IMR-90 (cell line): ENCODE results near the gene HCN2. TPM values are rescaled to one million over a fixed set of nuclear protein-coding genes. Genes with fewer than 3 reads are reported as not detected.

ENCODE experiments used
- ATAC-seq: fragments of 200-7000 bp; cut with Tn5 transposase; 2 replicates; pipeline ENCODE4 v1.9.1; 2020; ENCODE audit warnings: low read depth, mild to moderate bottlenecking, moderate library complexity
- BruUV-seq: library from RNA; stranded (reverse); fragments of 400-500 nt; replicated peaks from 2 replicates; lab custom pipeline; 2021; lab: Mats Ljungman, UMichigan
- CTCF ChIA-PET: fragments of 300-600 bp; formaldehyde crosslinking; extraction: SDS; loops from one replicate; lab custom pipeline; 2021; ENCODE audit warnings: antibody characterized with exemption; lab: Yijun Ruan, JAX
- POLR2A ChIA-PET: fragments of 300-600 bp; sonication (Branson Sonifier 250); formaldehyde crosslinking; loops from one replicate; lab custom pipeline; 2022; ENCODE audit warnings: antibody characterized with exemption; ENCODE audit not compliant: unreplicated experiment; lab: Charles Lee
- DNase-seq: peaks from one replicate; pipeline ENCODE4 v3.0.0; 2013
- H2AFZ ChIP-seq: replicated peaks from 2 replicates; pipeline ENCODE3; 2013; ENCODE audit warnings: low read length, mild to moderate bottlenecking; ENCODE audit not compliant: poor library complexity
- H2AK5ac ChIP-seq: 2 replicates; pipeline ENCODE4 v1.6.1; 2013; ENCODE audit warnings: low read depth, low read length, inconsistent platforms
- H2AK9ac ChIP-seq: replicated peaks from 2 replicates; pipeline ENCODE3; 2013; ENCODE audit warnings: mild to moderate bottlenecking, low read depth, low read length, moderate library complexity; ENCODE audit not compliant: poor library complexity
- H2BK120ac ChIP-seq: 2 replicates; pipeline ENCODE4 v1.6.1; 2013; ENCODE audit warnings: low read depth, low read length, inconsistent platforms
- H2BK15ac ChIP-seq: 3 replicates; pipeline ENCODE4 v1.6.1; 2013; ENCODE audit warnings: low read depth, low read length, inconsistent platforms
- H2BK20ac ChIP-seq: 2 replicates; pipeline ENCODE4 v1.6.1; 2013; ENCODE audit warnings: low read depth, mild to moderate bottlenecking, inconsistent platforms, low read length, moderate library complexity
- H2BK5ac ChIP-seq: 2 replicates; pipeline ENCODE4 v1.6.1; 2013; ENCODE audit warnings: mild to moderate bottlenecking, low read depth, low read length, inconsistent platforms; ENCODE audit not compliant: poor library complexity, severe bottlenecking
- H3K14ac ChIP-seq: replicated peaks from 2 replicates; pipeline ENCODE4 v1.6.1; 2013; ENCODE audit warnings: low read depth, low read length, inconsistent platforms
- H3K18ac ChIP-seq: 2 replicates; pipeline ENCODE4 v1.6.1; 2013; ENCODE audit warnings: low read depth, low read length, control low read depth
- H3K23ac ChIP-seq: 2 replicates; pipeline ENCODE4 v1.6.1; 2013; ENCODE audit warnings: low read depth, low read length, inconsistent platforms
- H3K27ac ChIP-seq: 2 replicates; pipeline ENCODE4 v1.5.1; 2013; ENCODE audit warnings: mild to moderate bottlenecking, control low read depth, low read length; ENCODE audit not compliant: insufficient read depth
- H3K27me3 ChIP-seq: 2 replicates; pipeline ENCODE4 v1.6.1; 2013; ENCODE audit warnings: low read length; ENCODE audit not compliant: control insufficient read depth, insufficient read depth
- H3K36me3 ChIP-seq: 2 replicates; pipeline ENCODE4 v1.6.1; 2013; ENCODE audit warnings: low read length, mixed read lengths; ENCODE audit not compliant: control insufficient read depth, insufficient read depth
- H3K4ac ChIP-seq: 2 replicates; pipeline ENCODE4 v1.6.1; 2013; ENCODE audit warnings: low read depth, low read length, inconsistent platforms
- H3K4me1 ChIP-seq: 2 replicates; pipeline ENCODE4 v1.6.1; 2013; ENCODE audit warnings: low read length, mixed read lengths; ENCODE audit not compliant: control insufficient read depth, insufficient read depth
- H3K4me2 ChIP-seq: 2 replicates; pipeline ENCODE4 v1.6.1; 2013; ENCODE audit warnings: low read depth, mild to moderate bottlenecking, control low read depth, low read length, moderate library complexity
- H3K4me3 ChIP-seq: 2 replicates; pipeline ENCODE4 v1.5.1; 2013; ENCODE audit warnings: low read depth, mild to moderate bottlenecking, control low read depth, low read length, moderate library complexity; ENCODE audit not compliant: insufficient read depth
- H3K56ac ChIP-seq: 2 replicates; pipeline ENCODE4 v1.6.1; 2013; ENCODE audit warnings: low read length, inconsistent platforms; ENCODE audit not compliant: insufficient read depth; ENCODE audit errors: extremely low read depth
- H3K79me1 ChIP-seq, 2 experiments: 2 replicates each; pipeline ENCODE4 v1.6.1; 2013; ENCODE audit warnings: low read length in 2 of 2, inconsistent platforms in 1 of 2, low read depth in 1 of 2
- H3K9ac ChIP-seq: 2 replicates; pipeline ENCODE4 v1.6.1; 2013; ENCODE audit warnings: low read depth, low read length, control low read depth
- H3K9me1 ChIP-seq: 2 replicates; pipeline ENCODE4 v1.6.1; 2013; ENCODE audit warnings: low read length, inconsistent platforms; ENCODE audit not compliant: insufficient read depth
- H3K9me3 ChIP-seq: 2 replicates; pipeline ENCODE4 v1.6.1; 2013; ENCODE audit warnings: low read length; ENCODE audit not compliant: control insufficient read depth, insufficient read depth
- H4K20me1 ChIP-seq: 2 replicates; pipeline ENCODE4 v1.6.1; 2013; ENCODE audit warnings: low read length, inconsistent platforms; ENCODE audit not compliant: insufficient read depth
- H4K5ac ChIP-seq: 2 replicates; pipeline ENCODE4 v1.6.1; 2013; ENCODE audit warnings: mild to moderate bottlenecking, low read depth, low read length, control low read depth
- H4K8ac ChIP-seq, 2 experiments: 2 replicates each; pipeline ENCODE4 v1.6.1; 2013; ENCODE audit warnings: low read depth in 2 of 2, low read length in 2 of 2, control low read depth in 1 of 2, inconsistent platforms in 1 of 2
- H4K91ac ChIP-seq: 2 replicates; pipeline ENCODE4 v1.6.1; 2013; ENCODE audit warnings: low read depth, low read length, inconsistent platforms; ENCODE audit not compliant: insufficient read depth
- CEBPB ChIP-seq: IDR thresholded peaks from 2 replicates; pipeline ENCODE4 v1.6.1; 2012; ENCODE audit warnings: low read depth, low read length, improper control_type of control experiment
- FOS ChIP-seq: fragments of 150-350 bp; IDR thresholded peaks from 2 replicates; pipeline ENCODE4 v1.6.1; 2016; ENCODE audit warnings: low read depth, low read length
- MAFK ChIP-seq: IDR thresholded peaks from 2 replicates; pipeline ENCODE4 v1.6.1; 2012; ENCODE audit warnings: low read depth, low read length, improper control_type of control experiment
- MAZ ChIP-seq: IDR thresholded peaks from 2 replicates; pipeline ENCODE4 v1.6.1; 2012; ENCODE audit warnings: low read depth, mild to moderate bottlenecking, low read length, improper control_type of control experiment, moderate library complexity, borderline replicate concordance
- MXI1 ChIP-seq: IDR thresholded peaks from 2 replicates; pipeline ENCODE4 v1.6.1; 2012; ENCODE audit warnings: low read depth, mild to moderate bottlenecking, low read length, moderate library complexity, borderline replicate concordance
- POLR2A ChIP-seq: IDR thresholded peaks from 2 replicates; pipeline ENCODE4 v1.6.1; 2012; ENCODE audit warnings: mild to moderate bottlenecking, low read depth, low read length
- RAD21 ChIP-seq: IDR thresholded peaks from 2 replicates; pipeline ENCODE4 v1.6.1; 2012; ENCODE audit warnings: low read length, improper control_type of control experiment
- RCOR1 ChIP-seq: IDR thresholded peaks from 2 replicates; pipeline ENCODE4 v1.6.1; 2012; ENCODE audit warnings: mild to moderate bottlenecking, low read length, improper control_type of control experiment; ENCODE audit not compliant: insufficient replicate concordance
- RFX5 ChIP-seq: IDR thresholded peaks from 2 replicates; pipeline ENCODE4 v1.8.0; 2012; ENCODE audit warnings: low read depth, mild to moderate bottlenecking, low read length, moderate library complexity
- SMC3 ChIP-seq: fragments of 150-350 bp; IDR thresholded peaks from 2 replicates; pipeline ENCODE4 v1.6.1; 2016; ENCODE audit warnings: low read depth, mild to moderate bottlenecking, antibody characterized with exemption, low read length, moderate library complexity
- WGBS, 2 experiments: methylation state at CpG; one replicate each; pipeline versions ENCODE4 v1.1.5 to v1.1.7; 2013; ENCODE audit warnings: missing lambda C conversion rate in 2 of 2; ENCODE audit not compliant: insufficient read length in 1 of 2; ENCODE audit errors: extremely low coverage in 2 of 2; 5-methylcytosine and 5-hydroxymethylcytosine counted together
- dilution Hi-C: fragments of 300-500 bp; cut with HindIII; formaldehyde crosslinking; loops from one replicate; pipeline ENCODE4 v1.14.3; 2018; ENCODE audit warnings: low sequenced_read_pairs; ENCODE audit not compliant: unreplicated experiment
- in situ Hi-C: fragments of 300-500 bp; cut with MboI; formaldehyde crosslinking; loops from 3 replicates; pipeline ENCODE4 v1.14.3; 2019; ENCODE audit warnings: low sequenced_read_pairs, inconsistent platforms, mixed read lengths
- intact Hi-C: fragments of 100-400 bp; cut with micrococcal nuclease; formaldehyde crosslinking; loops from 2 replicates; pipeline ENCODE4 v1.10.0; 2022
- polyA plus RNA-seq, 3 experiments: library from polyadenylated mRNA; depleted of rRNA; stranded (reverse); fragments of >200 nt; gene quantifications; 2 replicates each; pipeline ENCODE4 v1.2.3, GENCODE V29; 2012; ENCODE audit warnings: low replicate concordance in 1 of 3
- total RNA-seq: library from RNA; depleted of rRNA; stranded (reverse); fragments of >200 nt; gene quantifications from 2 replicates; pipeline ENCODE4 v1.2.3, GENCODE V29; 2012
- TF ChIP-seq, protein P1 (sequence below): fragments of 150-350 bp; IDR thresholded peaks from 2 replicates; pipeline ENCODE4 v1.6.1; 2017; ENCODE audit warnings: mild to moderate bottlenecking, antibody characterized with exemption, low read length, low read depth

HCN2 gene
- total and polyA plus RNA-seq, 2 of the 4 experiments (the other 2 are of a cell fraction): 0.72 to 2.6 TPM

DNA sequence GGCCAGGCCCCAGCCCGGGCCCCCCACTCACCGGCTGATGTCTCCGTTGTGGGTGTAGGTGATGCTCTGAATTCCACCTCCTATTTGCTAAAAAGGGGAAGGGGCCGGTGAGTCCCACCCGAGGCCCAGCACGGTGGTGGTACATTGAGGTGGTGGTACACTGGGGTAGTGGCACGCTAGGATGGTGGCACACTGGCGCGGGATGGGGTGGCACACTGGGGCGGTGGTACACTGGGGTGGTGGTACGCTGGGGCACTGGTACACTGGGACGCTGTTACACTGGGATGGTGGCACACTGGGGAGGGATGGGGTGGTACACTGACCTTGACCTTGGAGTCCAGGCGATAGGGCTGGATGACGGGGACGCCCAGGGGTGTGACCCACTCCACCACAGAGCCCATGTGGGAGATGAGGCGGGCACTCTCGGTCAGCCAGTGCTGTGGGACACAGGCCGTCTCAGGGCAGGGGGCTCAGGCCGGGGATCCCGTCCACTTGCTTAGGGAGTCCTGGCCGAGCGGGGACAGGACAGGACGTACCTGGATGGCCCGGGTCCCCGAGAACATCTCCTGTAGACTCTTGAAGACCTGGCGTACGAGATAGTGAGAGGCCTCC lies 29.1 kb downstream of the HCN2 start:
- in situ Hi-C loops (no loop called here), intact Hi-C loops (no loop called here), dilution Hi-C loops (no loop called here)
- Histone ChIP-seq H2AK9ac (no peak overlapping the region), H3K14ac (no peak overlapping the region), H3K9ac (no peak overlapping the region), H3K23ac (no peak overlapping the region), H3K4me3 (no peak overlapping the region), H4K5ac (no peak overlapping the region), H3K27ac (no peak overlapping the region), H3K4me1 (no peaks in the 10 kb centered on the region), H2BK20ac (no peak overlapping the region), H3K56ac (no peak overlapping the region), H3K4ac (no peak overlapping the region), H3K9me1 (no peaks in the 10 kb centered on the region), H4K20me1 (peaks cover 3% of the 10 kb centered on the region), H4K91ac (no peak overlapping the region), H2BK15ac (no peak overlapping the region), H2AFZ (no peak overlapping the region), H3K79me1 (no peaks in the 10 kb centered on the region), H2BK120ac (no peak overlapping the region), H4K8ac (no peak overlapping the region), H3K4me2 (no peak overlapping the region), H3K36me3 (peaks cover 40% of the 10 kb centered on the region), H2BK5ac (no peak overlapping the region), H3K9me3 (no peaks in the 10 kb centered on the region), H3K18ac (no peak overlapping the region), H3K27me3 (no peaks in the 10 kb centered on the region; the same call in 1 of the 2 replicates), H2AK5ac (no peak overlapping the region)
- DNase-seq: no peak
- ChIA-PET POLR2A (no interaction called here), CTCF (no interaction called here)
- no peak for TF ChIP-seq RFX5
- TF ChIP-seq FOS: no peak
- no peak for TF ChIP-seq POLR2A
- no peak for TF ChIP-seq MXI1
- no peak for TF ChIP-seq MAZ
- no peak for TF ChIP-seq RCOR1
- TF ChIP-seq RAD21: no peak
- TF ChIP-seq SMC3: no peak
- no peak for TF ChIP-seq MAFK
- TF ChIP-seq, protein P1, sequence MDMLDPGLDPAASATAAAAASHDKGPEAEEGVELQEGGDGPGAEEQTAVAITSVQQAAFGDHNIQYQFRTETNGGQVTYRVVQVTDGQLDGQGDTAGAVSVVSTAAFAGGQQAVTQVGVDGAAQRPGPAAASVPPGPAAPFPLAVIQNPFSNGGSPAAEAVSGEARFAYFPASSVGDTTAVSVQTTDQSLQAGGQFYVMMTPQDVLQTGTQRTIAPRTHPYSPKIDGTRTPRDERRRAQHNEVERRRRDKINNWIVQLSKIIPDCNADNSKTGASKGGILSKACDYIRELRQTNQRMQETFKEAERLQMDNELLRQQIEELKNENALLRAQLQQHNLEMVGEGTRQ: no peak
- no peak for TF ChIP-seq CEBPB
- WGBS, 2 experiments: 98% methylated on average over 8 of the region's 27 CpGs; no CpG with 5 or more reads in 1 of the 2 experiments
- no TSS peak for BruUV-seq
- ATAC-seq: no peak
